ENCODE measurements around the gene CTBP1.

The CTBP1 gene

GRCh38 chr4:1236103-1236641, 12.8 kb downstream of the CTBP1 start:
- TF ChIP-seq, protein P1, sequence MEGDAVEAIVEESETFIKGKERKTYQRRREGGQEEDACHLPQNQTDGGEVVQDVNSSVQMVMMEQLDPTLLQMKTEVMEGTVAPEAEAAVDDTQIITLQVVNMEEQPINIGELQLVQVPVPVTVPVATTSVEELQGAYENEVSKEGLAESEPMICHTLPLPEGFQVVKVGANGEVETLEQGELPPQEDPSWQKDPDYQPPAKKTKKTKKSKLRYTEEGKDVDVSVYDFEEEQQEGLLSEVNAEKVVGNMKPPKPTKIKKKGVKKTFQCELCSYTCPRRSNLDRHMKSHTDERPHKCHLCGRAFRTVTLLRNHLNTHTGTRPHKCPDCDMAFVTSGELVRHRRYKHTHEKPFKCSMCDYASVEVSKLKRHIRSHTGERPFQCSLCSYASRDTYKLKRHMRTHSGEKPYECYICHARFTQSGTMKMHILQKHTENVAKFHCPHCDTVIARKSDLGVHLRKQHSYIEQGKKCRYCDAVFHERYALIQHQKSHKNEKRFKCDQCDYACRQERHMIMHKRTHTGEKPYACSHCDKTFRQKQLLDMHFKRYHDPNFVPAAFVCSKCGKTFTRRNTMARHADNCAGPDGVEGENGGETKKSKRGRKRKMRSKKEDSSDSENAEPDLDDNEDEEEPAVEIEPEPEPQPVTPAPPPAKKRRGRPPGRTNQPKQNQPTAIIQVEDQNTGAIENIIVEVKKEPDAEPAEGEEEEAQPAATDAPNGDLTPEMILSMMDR (IDR thresholded peaks at IDR 0.05; ENCODE audit: extremely low read depth, insufficient read depth, missing control alignments), result no peak
- in situ Hi-C loops (cut with MboI; ENCODE audit: low pct_unique_long_range_greater_than_20kb, low sequenced_read_pairs, unreplicated experiment), result no loop called here
- DNase-seq (ENCODE audit: low spot score), result no peak

DNA sequence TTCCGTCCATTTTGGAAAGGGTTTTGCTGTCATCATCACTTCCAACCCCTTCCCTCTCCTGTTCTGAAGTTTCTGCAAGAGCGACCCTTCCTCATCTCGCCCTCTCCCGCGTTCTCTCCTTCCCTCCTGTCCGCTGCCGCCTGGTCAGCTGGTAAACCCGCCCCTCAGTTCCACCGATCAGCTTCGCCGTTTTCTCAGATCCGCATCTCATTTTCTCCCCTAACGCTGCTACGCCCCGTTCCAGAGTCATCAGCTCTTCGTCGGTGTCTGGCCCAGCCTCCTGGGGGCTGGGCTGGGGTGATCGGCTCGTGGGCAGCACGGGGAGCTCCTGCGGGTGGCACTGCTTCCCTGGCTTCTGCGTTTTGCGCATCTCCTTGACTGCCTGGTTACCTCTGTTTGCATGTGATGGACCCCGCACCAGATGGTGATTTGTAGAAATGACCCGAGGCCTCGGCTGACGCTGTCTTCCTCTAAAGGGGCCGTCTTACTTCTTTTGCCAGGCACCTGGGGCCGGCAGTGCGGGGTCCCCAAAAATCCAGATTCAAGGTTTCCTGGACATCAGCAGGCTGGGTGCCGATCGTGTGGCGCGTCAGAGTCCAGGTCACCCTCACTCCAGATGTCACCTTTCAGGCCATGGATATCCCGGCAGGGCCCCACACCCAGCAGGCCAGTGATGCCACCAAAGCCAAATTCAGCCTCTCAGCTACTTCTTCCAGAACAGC, 13.4 kb downstream of the CTBP1 start:
- in situ Hi-C loops (cut with MboI; ENCODE audit: low pct_unique_long_range_greater_than_20kb, low sequenced_read_pairs, unreplicated experiment), result no loop called here
- DNase-seq (ENCODE audit: low spot score), result no peak
- TF ChIP-seq, protein P1 (IDR thresholded peaks at IDR 0.05; ENCODE audit: extremely low read depth, insufficient read depth, missing control alignments), result no peak

DNA sequence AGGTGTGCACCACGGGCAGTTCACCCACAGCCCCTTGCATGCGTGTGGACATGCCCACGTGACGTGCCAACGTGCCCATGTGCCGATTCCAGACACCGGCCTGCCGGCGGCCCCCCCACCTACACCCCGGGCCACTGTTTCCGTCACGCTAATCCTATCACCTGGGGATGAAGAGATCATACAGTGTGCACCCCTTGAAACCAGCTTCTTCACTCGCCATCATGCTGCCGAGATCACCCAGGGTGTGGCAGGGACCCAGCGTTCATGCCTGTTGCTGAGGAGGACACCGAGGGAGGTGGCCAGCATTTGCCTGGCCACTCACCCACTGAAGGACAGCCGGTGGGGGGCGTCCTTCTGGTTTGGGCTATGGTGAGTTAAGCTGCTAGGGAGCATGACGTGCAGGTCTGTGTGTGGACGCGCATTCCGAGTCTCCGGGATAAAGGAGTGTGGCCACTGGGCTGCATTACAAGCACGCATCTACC, 14.1 kb downstream of the CTBP1 start:
- TF ChIP-seq, protein P1 (IDR thresholded peaks at IDR 0.05; ENCODE audit: extremely low read depth, insufficient read depth, missing control alignments), result no peak
- in situ Hi-C loops (cut with MboI; ENCODE audit: low pct_unique_long_range_greater_than_20kb, low sequenced_read_pairs, unreplicated experiment), result no loop called here
- no peak for DNase-seq (ENCODE audit: low spot score)

GRCh38 chr4:1234309-1234695, 14.6 kb downstream of the CTBP1 start:
- no peak for DNase-seq (ENCODE audit: low spot score)
- TF ChIP-seq, protein P1 (IDR thresholded peaks at IDR 0.05; ENCODE audit: extremely low read depth, insufficient read depth, missing control alignments), result no peak
- in situ Hi-C loops (cut with MboI; ENCODE audit: low pct_unique_long_range_greater_than_20kb, low sequenced_read_pairs, unreplicated experiment), result no loop called here

GRCh38 chr4:1233641-1234308, 15.2 kb downstream of the CTBP1 start:
- in situ Hi-C loops (cut with MboI; ENCODE audit: low pct_unique_long_range_greater_than_20kb, low sequenced_read_pairs, unreplicated experiment), result no loop called here
- DNase-seq (ENCODE audit: low spot score), result no peak
- TF ChIP-seq, protein P1 (IDR thresholded peaks at IDR 0.05; ENCODE audit: extremely low read depth, insufficient read depth, missing control alignments), result no peak

DNA sequence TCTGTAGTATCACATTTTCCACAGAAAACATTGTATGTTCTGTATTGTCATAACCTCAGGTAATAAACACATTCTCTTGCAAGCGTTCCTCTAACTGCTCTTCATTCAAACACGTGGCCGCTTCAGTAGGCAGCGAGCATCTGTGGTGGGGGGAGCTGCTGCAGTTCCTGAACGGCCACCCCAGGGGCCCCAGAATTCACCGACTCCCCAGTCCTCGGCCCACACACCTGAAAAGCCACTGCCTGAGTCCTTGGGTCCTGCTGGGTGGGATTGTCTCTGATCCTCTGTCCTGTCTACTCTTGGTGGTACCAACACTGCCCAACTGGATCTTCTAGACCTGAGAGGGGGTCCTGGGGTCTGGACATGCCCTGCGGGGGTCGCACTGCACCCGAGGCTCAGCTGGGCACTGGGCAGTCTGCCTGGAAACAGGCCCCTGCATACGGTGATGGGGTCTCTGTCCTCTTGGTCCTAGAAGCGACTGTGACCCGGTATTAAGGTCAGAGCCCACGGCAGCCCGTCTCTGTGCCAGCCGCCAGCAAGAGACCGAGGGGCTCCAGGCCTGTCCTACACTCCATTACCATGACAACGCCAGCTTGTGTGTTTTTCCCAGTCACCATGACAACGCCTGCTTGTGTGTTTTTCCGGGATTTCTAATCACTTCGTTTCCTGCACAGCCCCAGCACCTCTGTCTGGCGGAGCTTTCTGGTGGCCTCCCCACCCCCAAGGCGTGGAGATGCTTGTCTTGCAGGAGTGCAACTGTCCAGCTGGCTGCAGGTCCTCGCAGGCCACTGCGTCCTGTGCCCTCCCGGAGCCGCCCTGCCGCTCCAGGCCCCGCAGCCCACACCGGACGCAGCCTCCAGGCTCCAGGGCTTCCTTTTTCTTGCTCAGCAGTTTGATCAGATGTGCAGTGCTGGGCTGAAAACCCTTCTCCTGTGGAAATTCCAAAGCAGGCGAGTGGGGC, 16.0 kb downstream of the CTBP1 start:
- in situ Hi-C loops (cut with MboI; ENCODE audit: low pct_unique_long_range_greater_than_20kb, low sequenced_read_pairs, unreplicated experiment), result no loop called here
- TF ChIP-seq, protein P1 (IDR thresholded peaks at IDR 0.05; ENCODE audit: extremely low read depth, insufficient read depth, missing control alignments), result no peak
- no peak for DNase-seq (ENCODE audit: low spot score)
